RWPE1 (cell line): ENCODE results near the gene SCT.
"Not testable (repeated sequence)": the region's sequence is repeated elsewhere in the genome, so short reads cannot be mapped to it uniquely, and the experiment has no call there.

Experiments used
- CTCF ChIA-PET: fragments of 350-600 bp; sonication (Branson Sonifier 250); formaldehyde crosslinking; extraction: SDS; loops from one replicate; lab custom pipeline; 2021; lab: Yijun Ruan, JAX
- POLR2A ChIA-PET: fragments of 400-600 bp; formaldehyde crosslinking; extraction: SDS; loops from one replicate; lab custom pipeline; 2020; ENCODE audit warnings: antibody characterized with exemption; ENCODE audit not compliant: low non-redundant PET; lab: Yijun Ruan, JAX
- DNase-seq: peaks from one replicate; pipeline ENCODE4 v3.0.0; 2012; ENCODE audit warnings: low spot score
- H3K27ac ChIP-seq: fragments of 450-650 bp; 2 replicates; pipeline ENCODE4 v1.5.1; 2017
- CTCF ChIP-seq: fragments of 450-650 bp; conservative IDR thresholded peaks from 2 replicates; pipeline ENCODE4 v1.5.1; 2017; ENCODE audit warnings: low read depth, mild to moderate bottlenecking

The SCT gene

GRCh38 chr11:655036-655726 lies 28.2 kb upstream of the SCT start:
- POLR2A ChIA-PET, result interaction anchor here (0.6 kb wide), 1 partner anchor 46 kb away, joined by 4 read pairs; no protein-coding TSS in a partner anchor
- TF ChIP-seq CTCF, result no peak
- CTCF ChIA-PET, result interaction anchor here (0.6 to 0.7 kb wide), 2 partner anchors 25 to 30 kb away, joined by 3 read pairs; no protein-coding TSS in a partner anchor
- DNase-seq, result no peak
- peak overlapping the region; percentile 87 for H3K27ac ChIP-seq

- POLR2A ChIA-PET, result interaction anchor here (0.6 kb wide), 1 partner anchor 47 kb away, joined by 4 read pairs; no protein-coding TSS in a partner anchor
- peak overlapping the region; percentile 87 for H3K27ac ChIP-seq
- DNase-seq, CTCF ChIA-PET: not testable (repeated sequence)
Measured at GRCh38 chr11:654444-654843, 27.5 kb upstream of the SCT start.

- ChIA-PET CTCF (no interaction called here), POLR2A (no interaction called here)
- no peak for TF ChIP-seq CTCF
- no peak for DNase-seq
- H3K27ac ChIP-seq, result no peak overlapping the region
Measured at GRCh38 chr11:653837-654236, 26.9 kb upstream of the SCT start.

GRCh38 chr11:653136-653535 lies 26.2 kb upstream of the SCT start:
- DNase-seq, H3K27ac ChIP-seq, POLR2A ChIA-PET, CTCF ChIA-PET: not testable (repeated sequence)

- H3K27ac ChIP-seq, result 0 out of 2 replicates have a peak overlapping the region, but pooled peaks have one; percentile 9
- DNase-seq, result no peak
- ChIA-PET CTCF (no interaction called here), POLR2A (no interaction called here)
- TF ChIP-seq CTCF, result no peak
Measured at GRCh38 chr11:650482-650881, 23.5 kb upstream of the SCT start.

GRCh38 chr11:647672-648158 lies 20.7 kb upstream of the SCT start:
- POLR2A ChIA-PET, DNase-seq, CTCF ChIA-PET: not testable (repeated sequence)
- H3K27ac ChIP-seq, result peak overlapping the region; percentile 27; the same call in 1 of the 2 replicates

GRCh38 chr11:646214-646613 lies 19.2 kb upstream of the SCT start:
- no peak for DNase-seq
- POLR2A ChIA-PET, result no interaction called here
- TF ChIP-seq CTCF, result no peak
- CTCF ChIA-PET, result interaction anchor here (1.5 kb wide), 1 partner anchor 106 kb away, joined by 4 read pairs; no protein-coding TSS in a partner anchor
- peak overlapping the region; percentile 68; the same call in 1 of the 2 replicates for H3K27ac ChIP-seq

- ChIA-PET CTCF (interaction anchor here (1.5 kb wide), 1 partner anchor 105 kb away, joined by 4 read pairs; no protein-coding TSS in a partner anchor), POLR2A (no interaction called here)
- H3K27ac ChIP-seq, result peak overlapping the region; percentile 68
Measured at GRCh38 chr11:645536-645935, 18.6 kb upstream of the SCT start.

More at GRCh38 chr11:645536-645935, 18.6 kb upstream of the SCT start:
- TF ChIP-seq CTCF, result no peak
- no peak for DNase-seq
